WTC11 (cell line): ENCODE data around the gene ZNF629. TPM values are rescaled to one million over a fixed set of nuclear protein-coding genes. Genes with fewer than 3 reads are reported as not detected.

Source experiments
- CREB1 ChIP-seq: sonication (generic); formaldehyde crosslinking; IDR thresholded peaks from 2 replicates; pipeline ENCODE4 v1.8.0; 2023; ENCODE audit warnings: mild to moderate bottlenecking, missing genetic modification reagents
- JUN ChIP-seq: sonication (generic); formaldehyde crosslinking; IDR thresholded peaks from 2 replicates; pipeline ENCODE4 v1.8.0; 2023; ENCODE audit warnings: mild to moderate bottlenecking, missing genetic modification reagents
- KAT7 ChIP-seq: sonication (generic); formaldehyde crosslinking; IDR thresholded peaks from 2 replicates; pipeline ENCODE4 v1.8.1; 2023; ENCODE audit warnings: missing genetic modification reagents, mild to moderate bottlenecking, borderline replicate concordance
- NFYB ChIP-seq: sonication (generic); formaldehyde crosslinking; conservative IDR thresholded peaks from 2 replicates; pipeline ENCODE4 v1.8.0; 2022; ENCODE audit warnings: low read depth, missing genetic modification reagents
- SMAD3 ChIP-seq: sonication (generic); formaldehyde crosslinking; IDR thresholded peaks from 2 replicates; pipeline ENCODE4 v1.8.0; 2022; ENCODE audit warnings: missing genetic modification reagents, mild to moderate bottlenecking, borderline replicate concordance
- SMAD4 ChIP-seq: sonication (generic); formaldehyde crosslinking; IDR thresholded peaks from 2 replicates; pipeline ENCODE4 v1.8.0; 2022; ENCODE audit warnings: mild to moderate bottlenecking, missing genetic modification reagents
- SP1 ChIP-seq: sonication (generic); formaldehyde crosslinking; conservative IDR thresholded peaks from 2 replicates; pipeline ENCODE4 v1.8.1; 2022; ENCODE audit warnings: missing genetic modification reagents
- ZBTB21 ChIP-seq: sonication (generic); formaldehyde crosslinking; IDR thresholded peaks from 2 replicates; pipeline ENCODE4 v1.8.1; 2023; ENCODE audit warnings: mild to moderate bottlenecking, missing genetic modification reagents, borderline replicate concordance
- ZNF317 ChIP-seq: sonication (generic); formaldehyde crosslinking; IDR thresholded peaks from 2 replicates; pipeline ENCODE4 v1.8.1; 2023; ENCODE audit warnings: low read depth, mild to moderate bottlenecking, moderate library complexity, missing genetic modification reagents, borderline replicate concordance
- total RNA-seq: library from RNA; stranded (reverse); gene quantifications from 3 replicates; pipeline ENCODE4 v1.2.3, GENCODE V29; 2021
- TF ChIP-seq, protein P1 (sequence below): sonication (generic); formaldehyde crosslinking; conservative IDR thresholded peaks from 2 replicates; pipeline ENCODE4 v1.8.1; 2023; ENCODE audit warnings: mild to moderate bottlenecking, low read depth, missing genetic modification reagents, moderate library complexity
- TF ChIP-seq, protein P2 (sequence below): sonication (generic); formaldehyde crosslinking; IDR thresholded peaks from 2 replicates; pipeline ENCODE4 v1.8.0; 2022; ENCODE audit warnings: missing genetic modification reagents
- TF ChIP-seq, protein P3 (sequence below): fragments of 250-450 bp; sonication (Bioruptor Pico); IDR thresholded peaks from 2 replicates; pipeline ENCODE4 v1.9.0; 2021; ENCODE audit warnings: mild to moderate bottlenecking
- TF ChIP-seq, protein P4 (sequence below): sonication (generic); formaldehyde crosslinking; IDR thresholded peaks from 2 replicates; pipeline ENCODE4 v1.8.1; 2023; ENCODE audit warnings: mild to moderate bottlenecking, missing genetic modification reagents, moderate library complexity
- TF ChIP-seq, protein P5 (sequence below): sonication (generic); formaldehyde crosslinking; IDR thresholded peaks from 2 replicates; pipeline ENCODE4 v1.8.1; 2022; ENCODE audit warnings: low read depth, mild to moderate bottlenecking, moderate library complexity, missing genetic modification reagents, borderline replicate concordance
- TF ChIP-seq, protein P6 (sequence below): fragments of 250-450 bp; sonication (Bioruptor Pico); conservative IDR thresholded peaks from 2 replicates; pipeline ENCODE4 v1.9.0; 2021; ENCODE audit warnings: mild to moderate bottlenecking
- TF ChIP-seq, protein P7 (sequence below): sonication (generic); formaldehyde crosslinking; IDR thresholded peaks from 2 replicates; pipeline ENCODE4 v1.8.0; 2023; ENCODE audit warnings: missing genetic modification reagents
- TF ChIP-seq, protein P8 (sequence below): sonication (generic); formaldehyde crosslinking; IDR thresholded peaks from 2 replicates; pipeline ENCODE4 v1.8.1; 2023; ENCODE audit warnings: mild to moderate bottlenecking, missing genetic modification reagents
- TF ChIP-seq, protein P9 (sequence below): fragments of 250-450 bp; sonication (Bioruptor Pico); IDR thresholded peaks from 2 replicates; pipeline ENCODE4 v1.9.0; 2021; ENCODE audit warnings: mild to moderate bottlenecking, borderline replicate concordance

The ZNF629 gene
- total RNA-seq, 1 experiment from 2014 or later, result 20.0 TPM

DNA sequence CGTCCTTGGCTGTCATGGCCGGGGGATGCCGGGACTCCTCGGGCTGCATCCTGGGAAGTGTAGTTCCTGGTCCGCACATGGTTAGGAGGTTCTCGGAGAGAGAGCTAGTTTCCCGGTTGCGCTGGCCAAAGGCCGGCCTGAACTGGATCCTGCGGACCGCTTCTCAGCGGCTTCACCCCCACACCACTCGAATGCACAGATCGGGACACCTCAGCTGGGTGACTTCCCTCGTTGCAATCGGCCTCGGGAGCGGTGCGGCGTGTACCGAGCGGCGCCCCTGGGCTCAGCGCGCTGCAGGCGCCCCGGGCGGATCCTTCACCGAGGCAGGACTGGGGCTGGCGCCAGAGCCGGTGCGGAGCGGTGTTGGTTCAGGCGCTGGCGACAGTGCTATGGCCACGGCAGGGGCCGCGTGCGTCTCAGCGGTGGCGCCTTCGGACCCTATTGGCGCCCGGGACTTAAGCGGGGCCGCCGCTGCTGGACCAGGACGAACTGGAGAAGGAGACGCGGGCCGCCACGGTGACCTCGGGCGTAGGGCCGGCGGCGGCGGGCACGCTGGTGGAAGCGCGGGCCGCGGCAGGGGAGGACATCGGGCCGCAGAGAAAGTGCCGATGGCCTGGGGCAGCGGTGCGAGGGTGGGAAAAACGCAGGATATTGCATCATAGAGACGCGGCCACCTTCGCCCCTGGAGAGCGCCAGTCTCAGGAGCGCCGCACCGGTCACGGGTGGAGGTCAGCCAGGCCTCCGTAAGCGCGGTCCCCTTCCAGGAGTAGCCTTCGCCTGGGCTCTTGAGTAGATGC is 11.4 kb downstream of the ZNF629 start (continued):
- TF ChIP-seq, protein P1, sequence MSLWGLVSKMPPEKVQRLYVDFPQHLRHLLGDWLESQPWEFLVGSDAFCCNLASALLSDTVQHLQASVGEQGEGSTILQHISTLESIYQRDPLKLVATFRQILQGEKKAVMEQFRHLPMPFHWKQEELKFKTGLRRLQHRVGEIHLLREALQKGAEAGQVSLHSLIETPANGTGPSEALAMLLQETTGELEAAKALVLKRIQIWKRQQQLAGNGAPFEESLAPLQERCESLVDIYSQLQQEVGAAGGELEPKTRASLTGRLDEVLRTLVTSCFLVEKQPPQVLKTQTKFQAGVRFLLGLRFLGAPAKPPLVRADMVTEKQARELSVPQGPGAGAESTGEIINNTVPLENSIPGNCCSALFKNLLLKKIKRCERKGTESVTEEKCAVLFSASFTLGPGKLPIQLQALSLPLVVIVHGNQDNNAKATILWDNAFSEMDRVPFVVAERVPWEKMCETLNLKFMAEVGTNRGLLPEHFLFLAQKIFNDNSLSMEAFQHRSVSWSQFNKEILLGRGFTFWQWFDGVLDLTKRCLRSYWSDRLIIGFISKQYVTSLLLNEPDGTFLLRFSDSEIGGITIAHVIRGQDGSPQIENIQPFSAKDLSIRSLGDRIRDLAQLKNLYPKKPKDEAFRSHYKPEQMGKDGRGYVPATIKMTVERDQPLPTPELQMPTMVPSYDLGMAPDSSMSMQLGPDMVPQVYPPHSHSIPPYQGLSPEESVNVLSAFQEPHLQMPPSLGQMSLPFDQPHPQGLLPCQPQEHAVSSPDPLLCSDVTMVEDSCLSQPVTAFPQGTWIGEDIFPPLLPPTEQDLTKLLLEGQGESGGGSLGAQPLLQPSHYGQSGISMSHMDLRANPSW (CRISPR knock-in tag), result no peak
- TF ChIP-seq SMAD4, result no peak
- TF ChIP-seq, protein P2, sequence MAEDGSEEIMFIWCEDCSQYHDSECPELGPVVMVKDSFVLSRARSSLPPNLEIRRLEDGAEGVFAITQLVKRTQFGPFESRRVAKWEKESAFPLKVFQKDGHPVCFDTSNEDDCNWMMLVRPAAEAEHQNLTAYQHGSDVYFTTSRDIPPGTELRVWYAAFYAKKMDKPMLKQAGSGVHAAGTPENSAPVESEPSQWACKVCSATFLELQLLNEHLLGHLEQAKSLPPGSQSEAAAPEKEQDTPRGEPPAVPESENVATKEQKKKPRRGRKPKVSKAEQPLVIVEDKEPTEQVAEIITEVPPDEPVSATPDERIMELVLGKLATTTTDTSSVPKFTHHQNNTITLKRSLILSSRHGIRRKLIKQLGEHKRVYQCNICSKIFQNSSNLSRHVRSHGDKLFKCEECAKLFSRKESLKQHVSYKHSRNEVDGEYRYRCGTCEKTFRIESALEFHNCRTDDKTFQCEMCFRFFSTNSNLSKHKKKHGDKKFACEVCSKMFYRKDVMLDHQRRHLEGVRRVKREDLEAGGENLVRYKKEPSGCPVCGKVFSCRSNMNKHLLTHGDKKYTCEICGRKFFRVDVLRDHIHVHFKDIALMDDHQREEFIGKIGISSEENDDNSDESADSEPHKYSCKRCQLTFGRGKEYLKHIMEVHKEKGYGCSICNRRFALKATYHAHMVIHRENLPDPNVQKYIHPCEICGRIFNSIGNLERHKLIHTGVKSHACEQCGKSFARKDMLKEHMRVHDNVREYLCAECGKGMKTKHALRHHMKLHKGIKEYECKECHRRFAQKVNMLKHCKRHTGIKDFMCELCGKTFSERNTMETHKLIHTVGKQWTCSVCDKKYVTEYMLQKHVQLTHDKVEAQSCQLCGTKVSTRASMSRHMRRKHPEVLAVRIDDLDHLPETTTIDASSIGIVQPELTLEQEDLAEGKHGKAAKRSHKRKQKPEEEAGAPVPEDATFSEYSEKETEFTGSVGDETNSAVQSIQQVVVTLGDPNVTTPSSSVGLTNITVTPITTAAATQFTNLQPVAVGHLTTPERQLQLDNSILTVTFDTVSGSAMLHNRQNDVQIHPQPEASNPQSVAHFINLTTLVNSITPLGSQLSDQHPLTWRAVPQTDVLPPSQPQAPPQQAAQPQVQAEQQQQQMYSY (CRISPR knock-in tag), result peak; percentile 78
- TF ChIP-seq, protein P3, sequence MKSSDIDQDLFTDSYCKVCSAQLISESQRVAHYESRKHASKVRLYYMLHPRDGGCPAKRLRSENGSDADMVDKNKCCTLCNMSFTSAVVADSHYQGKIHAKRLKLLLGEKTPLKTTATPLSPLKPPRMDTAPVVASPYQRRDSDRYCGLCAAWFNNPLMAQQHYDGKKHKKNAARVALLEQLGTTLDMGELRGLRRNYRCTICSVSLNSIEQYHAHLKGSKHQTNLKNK, result peak; percentile 11
- TF ChIP-seq, protein P4, sequence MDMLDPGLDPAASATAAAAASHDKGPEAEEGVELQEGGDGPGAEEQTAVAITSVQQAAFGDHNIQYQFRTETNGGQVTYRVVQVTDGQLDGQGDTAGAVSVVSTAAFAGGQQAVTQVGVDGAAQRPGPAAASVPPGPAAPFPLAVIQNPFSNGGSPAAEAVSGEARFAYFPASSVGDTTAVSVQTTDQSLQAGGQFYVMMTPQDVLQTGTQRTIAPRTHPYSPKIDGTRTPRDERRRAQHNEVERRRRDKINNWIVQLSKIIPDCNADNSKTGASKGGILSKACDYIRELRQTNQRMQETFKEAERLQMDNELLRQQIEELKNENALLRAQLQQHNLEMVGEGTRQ (CRISPR knock-in tag), result peak; percentile 54
- TF ChIP-seq JUN (CRISPR knock-in tag), result peak; percentile 61; the same call in 1 of the 2 replicates
- TF ChIP-seq, protein P5, sequence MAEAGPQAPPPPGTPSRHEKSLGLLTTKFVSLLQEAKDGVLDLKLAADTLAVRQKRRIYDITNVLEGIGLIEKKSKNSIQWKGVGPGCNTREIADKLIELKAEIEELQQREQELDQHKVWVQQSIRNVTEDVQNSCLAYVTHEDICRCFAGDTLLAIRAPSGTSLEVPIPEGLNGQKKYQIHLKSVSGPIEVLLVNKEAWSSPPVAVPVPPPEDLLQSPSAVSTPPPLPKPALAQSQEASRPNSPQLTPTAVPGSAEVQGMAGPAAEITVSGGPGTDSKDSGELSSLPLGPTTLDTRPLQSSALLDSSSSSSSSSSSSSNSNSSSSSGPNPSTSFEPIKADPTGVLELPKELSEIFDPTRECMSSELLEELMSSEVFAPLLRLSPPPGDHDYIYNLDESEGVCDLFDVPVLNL (CRISPR knock-in tag), result no peak; the same call in 1 of the 2 replicates
- TF ChIP-seq, protein P6, sequence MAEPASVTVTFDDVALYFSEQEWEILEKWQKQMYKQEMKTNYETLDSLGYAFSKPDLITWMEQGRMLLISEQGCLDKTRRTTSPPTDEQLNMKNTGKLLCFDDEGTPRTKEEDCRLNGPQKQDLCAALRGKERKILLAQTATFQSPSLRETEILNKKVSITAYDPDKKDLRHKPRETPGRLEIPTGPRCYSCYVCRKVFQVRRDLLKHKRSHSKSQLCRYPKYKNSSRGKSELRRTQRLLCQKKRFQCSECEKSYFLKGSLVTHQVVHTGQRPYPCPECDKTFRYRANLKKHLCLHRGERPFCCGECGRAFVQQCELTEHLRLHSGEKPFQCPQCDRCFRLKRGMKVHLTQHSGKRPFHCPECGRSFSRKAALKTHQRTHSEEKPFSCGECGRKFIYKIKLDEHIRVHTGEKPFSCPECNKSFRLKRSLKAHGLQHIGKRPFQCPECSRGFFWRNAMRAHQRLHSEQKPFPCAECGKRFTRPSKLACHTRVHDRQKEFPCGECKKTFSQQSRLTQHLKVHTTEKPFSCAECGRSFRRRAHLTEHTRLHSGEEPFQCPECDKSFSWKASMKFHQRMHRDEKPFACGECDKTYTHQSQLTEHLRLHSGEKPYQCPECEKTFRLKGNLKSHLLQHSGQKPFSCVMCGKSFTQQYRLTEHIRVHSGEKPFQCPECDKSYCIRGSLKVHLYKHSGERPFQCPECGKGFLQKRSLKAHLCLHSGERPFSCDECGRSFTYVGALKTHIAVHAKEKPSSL (CRISPR knock-in tag), result no peak
- TF ChIP-seq NFYB, result no peak
- TF ChIP-seq, protein P7, sequence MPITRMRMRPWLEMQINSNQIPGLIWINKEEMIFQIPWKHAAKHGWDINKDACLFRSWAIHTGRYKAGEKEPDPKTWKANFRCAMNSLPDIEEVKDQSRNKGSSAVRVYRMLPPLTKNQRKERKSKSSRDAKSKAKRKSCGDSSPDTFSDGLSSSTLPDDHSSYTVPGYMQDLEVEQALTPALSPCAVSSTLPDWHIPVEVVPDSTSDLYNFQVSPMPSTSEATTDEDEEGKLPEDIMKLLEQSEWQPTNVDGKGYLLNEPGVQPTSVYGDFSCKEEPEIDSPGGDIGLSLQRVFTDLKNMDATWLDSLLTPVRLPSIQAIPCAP (CRISPR knock-in tag), result 0 out of 2 replicates have a peak, but pooled peaks have one; percentile 64
- TF ChIP-seq KAT7 (CRISPR knock-in tag), result no peak; the same call in 1 of the 2 replicates
- TF ChIP-seq, protein P8, sequence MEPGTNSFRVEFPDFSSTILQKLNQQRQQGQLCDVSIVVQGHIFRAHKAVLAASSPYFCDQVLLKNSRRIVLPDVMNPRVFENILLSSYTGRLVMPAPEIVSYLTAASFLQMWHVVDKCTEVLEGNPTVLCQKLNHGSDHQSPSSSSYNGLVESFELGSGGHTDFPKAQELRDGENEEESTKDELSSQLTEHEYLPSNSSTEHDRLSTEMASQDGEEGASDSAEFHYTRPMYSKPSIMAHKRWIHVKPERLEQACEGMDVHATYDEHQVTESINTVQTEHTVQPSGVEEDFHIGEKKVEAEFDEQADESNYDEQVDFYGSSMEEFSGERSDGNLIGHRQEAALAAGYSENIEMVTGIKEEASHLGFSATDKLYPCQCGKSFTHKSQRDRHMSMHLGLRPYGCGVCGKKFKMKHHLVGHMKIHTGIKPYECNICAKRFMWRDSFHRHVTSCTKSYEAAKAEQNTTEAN (CRISPR knock-in tag), result peak; percentile 62; the same call in 1 of the 2 replicates
- TF ChIP-seq, protein P9, sequence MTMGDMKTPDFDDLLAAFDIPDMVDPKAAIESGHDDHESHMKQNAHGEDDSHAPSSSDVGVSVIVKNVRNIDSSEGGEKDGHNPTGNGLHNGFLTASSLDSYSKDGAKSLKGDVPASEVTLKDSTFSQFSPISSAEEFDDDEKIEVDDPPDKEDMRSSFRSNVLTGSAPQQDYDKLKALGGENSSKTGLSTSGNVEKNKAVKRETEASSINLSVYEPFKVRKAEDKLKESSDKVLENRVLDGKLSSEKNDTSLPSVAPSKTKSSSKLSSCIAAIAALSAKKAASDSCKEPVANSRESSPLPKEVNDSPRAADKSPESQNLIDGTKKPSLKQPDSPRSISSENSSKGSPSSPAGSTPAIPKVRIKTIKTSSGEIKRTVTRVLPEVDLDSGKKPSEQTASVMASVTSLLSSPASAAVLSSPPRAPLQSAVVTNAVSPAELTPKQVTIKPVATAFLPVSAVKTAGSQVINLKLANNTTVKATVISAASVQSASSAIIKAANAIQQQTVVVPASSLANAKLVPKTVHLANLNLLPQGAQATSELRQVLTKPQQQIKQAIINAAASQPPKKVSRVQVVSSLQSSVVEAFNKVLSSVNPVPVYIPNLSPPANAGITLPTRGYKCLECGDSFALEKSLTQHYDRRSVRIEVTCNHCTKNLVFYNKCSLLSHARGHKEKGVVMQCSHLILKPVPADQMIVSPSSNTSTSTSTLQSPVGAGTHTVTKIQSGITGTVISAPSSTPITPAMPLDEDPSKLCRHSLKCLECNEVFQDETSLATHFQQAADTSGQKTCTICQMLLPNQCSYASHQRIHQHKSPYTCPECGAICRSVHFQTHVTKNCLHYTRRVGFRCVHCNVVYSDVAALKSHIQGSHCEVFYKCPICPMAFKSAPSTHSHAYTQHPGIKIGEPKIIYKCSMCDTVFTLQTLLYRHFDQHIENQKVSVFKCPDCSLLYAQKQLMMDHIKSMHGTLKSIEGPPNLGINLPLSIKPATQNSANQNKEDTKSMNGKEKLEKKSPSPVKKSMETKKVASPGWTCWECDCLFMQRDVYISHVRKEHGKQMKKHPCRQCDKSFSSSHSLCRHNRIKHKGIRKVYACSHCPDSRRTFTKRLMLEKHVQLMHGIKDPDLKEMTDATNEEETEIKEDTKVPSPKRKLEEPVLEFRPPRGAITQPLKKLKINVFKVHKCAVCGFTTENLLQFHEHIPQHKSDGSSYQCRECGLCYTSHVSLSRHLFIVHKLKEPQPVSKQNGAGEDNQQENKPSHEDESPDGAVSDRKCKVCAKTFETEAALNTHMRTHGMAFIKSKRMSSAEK (CRISPR knock-in tag), result peak; percentile 86; the same call in 1 of the 2 replicates
- peak; percentile 78 for TF ChIP-seq SP1 (CRISPR knock-in tag)
- TF ChIP-seq ZNF317, result peak; percentile 42; the same call in 1 of the 2 replicates
- TF ChIP-seq SMAD3 (CRISPR knock-in tag), result no peak; the same call in none of the 2 replicates
- TF ChIP-seq ZBTB21 (CRISPR knock-in tag), result peak; percentile 65; the same call in 1 of the 2 replicates
- peak; percentile 15; the same call in 1 of the 2 replicates for TF ChIP-seq CREB1
